Neural progenitor cell (in vitro differentiated cells): ENCODE measurements around the gene LAMC1. TPM values are rescaled to one million over a fixed set of nuclear protein-coding genes. Genes with fewer than 3 reads are reported as not detected.

Experiments used
- DNase-seq: peaks from one replicate; pipeline ENCODE4 v3.0.0-alpha.2; 2016; ENCODE audit warnings: low spot score
- H2AFZ ChIP-seq: fragments of 200-600 bp; sonication (generic); replicated peaks from 2 replicates; pipeline ENCODE4 v1.6.1; 2016; ENCODE audit warnings: antibody characterized with exemption
- H3F3A ChIP-seq: fragments of 200-600 bp; sonication (generic); 2 replicates; pipeline ENCODE4 v1.6.1; 2016; ENCODE audit warnings: antibody characterized with exemption, low read depth
- H3K27ac ChIP-seq: fragments of 200-600 bp; sonication (generic); 2 replicates; pipeline ENCODE4 v1.5.1; 2016; ENCODE audit warnings: mild to moderate bottlenecking
- H3K27me3 ChIP-seq: fragments of 200-600 bp; sonication (generic); 2 replicates; pipeline ENCODE4 v1.6.1; 2016; ENCODE audit warnings: mild to moderate bottlenecking, moderate library complexity
- H3K36me3 ChIP-seq: fragments of 200-600 bp; sonication (generic); 2 replicates; pipeline ENCODE4 v1.5.1; 2016
- H3K4me1 ChIP-seq: fragments of 200-600 bp; sonication (generic); 2 replicates; pipeline ENCODE4 v1.6.1; 2016; ENCODE audit warnings: mixed run types
- H3K4me2 ChIP-seq: fragments of 200-600 bp; sonication (generic); 2 replicates; pipeline ENCODE4 v1.6.1; 2016
- H3K4me3 ChIP-seq: fragments of 200-600 bp; sonication (generic); 2 replicates; pipeline ENCODE4 v1.5.1; 2016
- H3K79me2 ChIP-seq: fragments of 200-600 bp; sonication (generic); 2 replicates; pipeline ENCODE4 v1.6.1; 2016; ENCODE audit warnings: low read depth
- H3K9ac ChIP-seq: fragments of 200-600 bp; sonication (generic); 2 replicates; pipeline ENCODE4 v1.6.1; 2016
- H3K9me3 ChIP-seq: fragments of 200-600 bp; sonication (generic); 2 replicates; pipeline ENCODE4 v1.5.1; 2016; ENCODE audit warnings: low read depth
- H4K20me1 ChIP-seq: fragments of 200-600 bp; sonication (generic); 2 replicates; pipeline ENCODE4 v1.6.1; 2016; ENCODE audit warnings: low read depth
- H3K27ac Mint-ChIP-seq: 3 replicates; pipeline ENCODE4 v1.8.0; 2021; ENCODE audit warnings: mixed read lengths
- H3K27me3 Mint-ChIP-seq: 2 replicates; pipeline ENCODE4 v1.8.0; 2022; ENCODE audit warnings: low read depth, mild to moderate bottlenecking, inconsistent platforms, moderate library complexity, mixed read lengths; ENCODE audit not compliant: insufficient read depth
- H3K36me3 Mint-ChIP-seq: 3 replicates; pipeline ENCODE4 v1.8.0; 2021; ENCODE audit warnings: mixed read lengths
- H3K4me1 Mint-ChIP-seq: 3 replicates; pipeline ENCODE4 v1.8.0; 2021; ENCODE audit warnings: mixed read lengths
- H3K4me3 Mint-ChIP-seq: 3 replicates; pipeline ENCODE4 v1.8.0; 2021; ENCODE audit warnings: mild to moderate bottlenecking, moderate library complexity, mixed read lengths
- H3K9me3 Mint-ChIP-seq: 3 replicates; pipeline ENCODE4 v1.8.0; 2020; ENCODE audit warnings: mixed read lengths
- EZH2 ChIP-seq: fragments of 200-600 bp; sonication (generic); IDR thresholded peaks from 2 replicates; pipeline ENCODE4 v1.6.1; 2017; ENCODE audit warnings: antibody characterized with exemption, mild to moderate bottlenecking, moderate library complexity
- EZH2phosphoT487 ChIP-seq: fragments of 200-600 bp; sonication (generic); IDR thresholded peaks from 2 replicates; pipeline ENCODE4 v1.6.1; 2017; ENCODE audit warnings: antibody characterized with exemption
- total RNA-seq: library from RNA; depleted of rRNA; stranded (reverse); fragments of >200 nt; gene quantifications from 2 replicates; pipeline ENCODE4 v1.2.3, GENCODE V29; 2015; ENCODE audit warnings: low replicate concordance
- TF ChIP-seq, protein P1 (sequence below): fragments of 200-600 bp; sonication (generic); IDR thresholded peaks from 2 replicates; pipeline ENCODE4 v1.5.1; 2017; ENCODE audit warnings: antibody characterized with exemption, mild to moderate bottlenecking

LAMC1 gene
- total RNA-seq, 1 donor from 2014 or later: 90.2 TPM

DNA sequence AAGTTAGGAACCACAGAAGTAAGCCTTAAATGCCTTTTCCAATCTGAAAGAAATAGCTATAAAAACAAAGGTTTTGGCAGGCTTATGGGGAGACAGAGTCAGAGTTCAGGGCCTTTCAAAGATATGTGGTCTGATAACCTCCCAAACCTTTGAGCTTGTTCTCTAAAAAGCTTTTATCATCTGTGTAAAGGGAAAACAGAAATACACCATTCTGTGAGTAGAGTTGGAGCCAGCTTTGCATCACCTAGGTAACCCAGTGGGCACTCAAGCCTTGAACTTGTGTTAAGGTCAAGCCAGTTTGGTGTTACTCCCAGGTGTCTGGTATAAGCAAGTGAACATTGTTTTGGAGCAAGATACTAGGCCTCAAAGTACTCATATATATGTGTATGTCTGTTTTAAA, 50.1 kb downstream of the LAMC1 start:
- no peak for DNase-seq
- Histone ChIP-seq H3K4me2 (no peak overlapping the region), H3K36me3 (no peaks in the 10 kb centered on the region), H3K9ac (no peak overlapping the region), H2AFZ (no peak overlapping the region), H3K9me3 (no peaks in the 10 kb centered on the region), H4K20me1 (no peaks in the 10 kb centered on the region), H3K4me3 (no peak overlapping the region), H3F3A (no peaks in the 10 kb centered on the region), H3K4me1 (peaks cover 23% of the 10 kb centered on the region), H3K27ac (no peak overlapping the region), H3K79me2 (peaks cover 22% of the 10 kb centered on the region), H3K27me3 (no peaks in the 10 kb centered on the region)
- Mint-ChIP-seq H3K9me3 (peaks cover 20% of the 10 kb centered on the region), H3K4me1 (peaks cover 20% of the 10 kb centered on the region), H3K4me3 (no peak overlapping the region), H3K36me3 (peaks cover 27% of the 10 kb centered on the region), H3K27ac (no peak overlapping the region), H3K27me3 (no peaks in the 10 kb centered on the region)
- TF ChIP-seq, protein P1, sequence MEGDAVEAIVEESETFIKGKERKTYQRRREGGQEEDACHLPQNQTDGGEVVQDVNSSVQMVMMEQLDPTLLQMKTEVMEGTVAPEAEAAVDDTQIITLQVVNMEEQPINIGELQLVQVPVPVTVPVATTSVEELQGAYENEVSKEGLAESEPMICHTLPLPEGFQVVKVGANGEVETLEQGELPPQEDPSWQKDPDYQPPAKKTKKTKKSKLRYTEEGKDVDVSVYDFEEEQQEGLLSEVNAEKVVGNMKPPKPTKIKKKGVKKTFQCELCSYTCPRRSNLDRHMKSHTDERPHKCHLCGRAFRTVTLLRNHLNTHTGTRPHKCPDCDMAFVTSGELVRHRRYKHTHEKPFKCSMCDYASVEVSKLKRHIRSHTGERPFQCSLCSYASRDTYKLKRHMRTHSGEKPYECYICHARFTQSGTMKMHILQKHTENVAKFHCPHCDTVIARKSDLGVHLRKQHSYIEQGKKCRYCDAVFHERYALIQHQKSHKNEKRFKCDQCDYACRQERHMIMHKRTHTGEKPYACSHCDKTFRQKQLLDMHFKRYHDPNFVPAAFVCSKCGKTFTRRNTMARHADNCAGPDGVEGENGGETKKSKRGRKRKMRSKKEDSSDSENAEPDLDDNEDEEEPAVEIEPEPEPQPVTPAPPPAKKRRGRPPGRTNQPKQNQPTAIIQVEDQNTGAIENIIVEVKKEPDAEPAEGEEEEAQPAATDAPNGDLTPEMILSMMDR: no peak
- TF ChIP-seq EZH2 (no peak), EZH2phosphoT487 (no peak)

DNA sequence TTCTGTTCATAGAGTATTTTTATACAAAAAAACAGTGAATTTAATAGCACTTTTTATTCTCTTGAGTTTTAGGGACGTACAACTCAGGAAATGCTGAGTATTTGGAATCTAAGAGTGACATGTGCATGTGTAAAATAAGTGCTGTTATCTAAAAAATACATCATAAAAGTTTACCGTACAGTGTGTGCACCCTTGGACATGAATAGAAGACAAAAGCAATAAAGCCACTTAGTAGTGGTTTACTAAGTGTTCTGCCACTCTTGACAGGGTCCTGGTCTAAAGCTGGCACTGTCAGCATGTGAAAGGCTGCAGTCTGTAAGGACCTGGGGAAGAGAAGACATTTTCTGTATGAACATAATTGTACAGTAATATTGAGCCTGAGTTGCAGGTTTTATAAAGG, 51.0 kb downstream of the LAMC1 start:
- Histone ChIP-seq H3K27ac (no peak overlapping the region), H3K79me2 (peaks cover 29% of the 10 kb centered on the region), H2AFZ (no peak overlapping the region), H3F3A (no peaks in the 10 kb centered on the region), H4K20me1 (no peaks in the 10 kb centered on the region), H3K9me3 (no peaks in the 10 kb centered on the region), H3K27me3 (no peaks in the 10 kb centered on the region), H3K4me3 (no peak overlapping the region), H3K4me2 (no peak overlapping the region), H3K9ac (no peak overlapping the region), H3K36me3 (no peaks in the 10 kb centered on the region), H3K4me1 (peaks cover 23% of the 10 kb centered on the region)
- TF ChIP-seq, protein P1: no peak
- TF ChIP-seq EZH2phosphoT487: no peak
- no peak for TF ChIP-seq EZH2
- H3K9me3 Mint-ChIP-seq: peaks cover 20% of the 10 kb centered on the region
- peaks cover 2% of the 10 kb centered on the region for H3K27me3 Mint-ChIP-seq
- peaks cover 20% of the 10 kb centered on the region for H3K4me1 Mint-ChIP-seq
- H3K36me3 Mint-ChIP-seq: peaks cover 26% of the 10 kb centered on the region
- no peak overlapping the region for H3K27ac Mint-ChIP-seq
- H3K4me3 Mint-ChIP-seq: no peak overlapping the region
- DNase-seq: no peak

DNA sequence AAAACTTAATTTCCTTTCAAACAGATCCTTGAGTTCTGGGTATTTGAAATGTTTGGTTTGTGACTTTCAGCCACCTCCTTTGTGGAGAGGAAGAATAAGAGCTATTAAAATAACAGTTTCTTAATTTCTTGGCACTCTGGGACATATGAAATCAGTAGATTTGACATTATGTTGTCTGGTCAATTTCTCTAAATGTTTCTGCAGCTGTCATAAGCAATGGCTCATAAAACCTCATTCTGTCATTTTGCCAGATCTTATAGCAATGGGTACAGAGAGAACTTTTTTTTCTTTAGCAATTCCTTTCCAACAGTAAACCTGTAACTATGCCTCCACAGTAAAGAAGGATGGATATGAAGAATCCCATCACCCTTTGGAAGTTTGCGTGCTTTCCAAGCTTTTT, 52.6 kb downstream of the LAMC1 start:
- peaks cover 19% of the 10 kb centered on the region for H3K36me3 Mint-ChIP-seq

More for the DNA sequence above, 52.6 kb downstream of the LAMC1 start:
- Mint-ChIP-seq H3K4me1 (peaks cover 17% of the 10 kb centered on the region), H3K9me3 (peaks cover 10% of the 10 kb centered on the region), H3K4me3 (no peak overlapping the region), H3K27ac (no peak overlapping the region), H3K27me3 (peaks cover 4% of the 10 kb centered on the region)
- TF ChIP-seq, protein P1: no peak
- TF ChIP-seq EZH2 (no peak), EZH2phosphoT487 (no peak)
- Histone ChIP-seq H3F3A (no peaks in the 10 kb centered on the region), H3K4me3 (no peak overlapping the region), H3K4me2 (no peak overlapping the region), H3K9me3 (no peaks in the 10 kb centered on the region), H3K27me3 (no peaks in the 10 kb centered on the region), H2AFZ (no peak overlapping the region), H3K4me1 (peaks cover 21% of the 10 kb centered on the region), H3K79me2 (peaks cover 34% of the 10 kb centered on the region), H3K36me3 (no peaks in the 10 kb centered on the region), H3K27ac (no peak overlapping the region), H3K9ac (no peak overlapping the region), H4K20me1 (no peaks in the 10 kb centered on the region)
- no peak for DNase-seq
